A673 (cell line): Measurements from ENCODE around the gene TBX1.

Source experiments
- EZH2 ChIP-seq: fragments of 200-600 bp; sonication (generic); IDR thresholded peaks from 2 replicates; pipeline ENCODE4 v1.6.1; 2017; ENCODE audit warnings: borderline replicate concordance, low read depth, mild to moderate bottlenecking, mixed read lengths, antibody characterized with exemption, low read length; ENCODE audit not compliant: poor library complexity, severe bottlenecking
- TF ChIP-seq, protein P1 (sequence below): fragments of 300-800, 200-600 bp; sonication (generic); conservative IDR thresholded peaks from 2 replicates; pipeline ENCODE4 v1.5.1; 2017; ENCODE audit warnings: low read depth, mild to moderate bottlenecking, antibody characterized with exemption, low read length, moderate library complexity, mixed read lengths

DNA sequence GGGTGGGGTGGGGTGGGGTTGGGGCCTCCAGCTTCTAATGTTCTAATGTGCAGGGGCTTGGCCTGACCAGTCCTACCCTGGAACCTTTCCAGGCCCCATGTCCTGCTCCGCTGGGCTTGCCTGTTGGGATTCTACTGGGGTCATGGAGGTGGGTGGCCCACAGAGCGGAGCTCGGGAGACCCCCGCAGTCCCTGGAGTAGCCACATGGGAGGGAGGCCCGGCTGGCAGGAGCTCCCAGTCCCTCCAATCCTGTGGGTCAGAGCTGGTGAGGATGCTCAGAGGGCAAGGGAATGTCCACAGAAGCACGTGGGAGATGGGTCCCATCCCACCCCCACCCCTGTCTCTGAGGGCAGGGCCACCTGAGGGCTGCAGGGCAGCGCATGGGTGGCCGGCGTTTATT, 43.4 kb upstream of the TBX1 start:
- TF ChIP-seq, protein P1, sequence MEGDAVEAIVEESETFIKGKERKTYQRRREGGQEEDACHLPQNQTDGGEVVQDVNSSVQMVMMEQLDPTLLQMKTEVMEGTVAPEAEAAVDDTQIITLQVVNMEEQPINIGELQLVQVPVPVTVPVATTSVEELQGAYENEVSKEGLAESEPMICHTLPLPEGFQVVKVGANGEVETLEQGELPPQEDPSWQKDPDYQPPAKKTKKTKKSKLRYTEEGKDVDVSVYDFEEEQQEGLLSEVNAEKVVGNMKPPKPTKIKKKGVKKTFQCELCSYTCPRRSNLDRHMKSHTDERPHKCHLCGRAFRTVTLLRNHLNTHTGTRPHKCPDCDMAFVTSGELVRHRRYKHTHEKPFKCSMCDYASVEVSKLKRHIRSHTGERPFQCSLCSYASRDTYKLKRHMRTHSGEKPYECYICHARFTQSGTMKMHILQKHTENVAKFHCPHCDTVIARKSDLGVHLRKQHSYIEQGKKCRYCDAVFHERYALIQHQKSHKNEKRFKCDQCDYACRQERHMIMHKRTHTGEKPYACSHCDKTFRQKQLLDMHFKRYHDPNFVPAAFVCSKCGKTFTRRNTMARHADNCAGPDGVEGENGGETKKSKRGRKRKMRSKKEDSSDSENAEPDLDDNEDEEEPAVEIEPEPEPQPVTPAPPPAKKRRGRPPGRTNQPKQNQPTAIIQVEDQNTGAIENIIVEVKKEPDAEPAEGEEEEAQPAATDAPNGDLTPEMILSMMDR, result no peak
- TF ChIP-seq EZH2, result no peak
